ENCODE data around the gene ANTXR2. TPM values are rescaled to one million over a fixed set of nuclear protein-coding genes. Genes with fewer than 3 reads are reported as not detected.
A peak's percentile ranks its signal among the peaks of the same experiment; 100 is the strongest.

Gene ANTXR2
- total and polyA plus RNA-seq, 2 donors (not counting 3 experiments of a cell fraction or from before 2014, with no cell fraction given): 6.6 to 64.6 TPM

DNA sequence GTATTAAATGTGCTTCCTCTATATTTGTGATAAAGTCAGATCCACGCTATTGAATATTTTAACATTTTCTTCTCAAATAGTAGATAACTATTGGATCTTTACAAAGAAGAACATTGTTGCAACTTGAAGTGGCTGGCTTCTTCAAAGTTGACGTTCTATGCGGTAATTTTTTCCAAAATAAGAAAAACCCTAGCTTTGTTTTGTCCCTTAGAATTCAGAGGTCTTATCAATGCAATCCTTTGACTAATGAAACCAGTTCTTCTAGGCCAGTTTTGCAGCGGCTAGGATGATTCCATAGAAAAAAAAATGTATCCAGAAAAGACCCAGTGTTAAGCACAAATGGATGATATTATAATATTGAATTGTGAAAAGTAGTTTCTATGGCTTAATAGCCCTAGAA lies 89.6 kb downstream of the ANTXR2 start:
- Histone ChIP-seq H3K4me3 (replicated peaks in 1 of 3; ENCODE audit: insufficient read depth in 1 of 3, low read depth in 1 of 3, low read length in 3 of 3) (no peak overlapping the region), H3K4me2 (ENCODE audit: insufficient read depth, low read length) (peak overlapping the region; percentile 25), H3K79me2 (ENCODE audit: control insufficient read depth, insufficient read depth, low read length) (peaks cover 18% of the 10 kb centered on the region), H3K9ac (replicated peaks; ENCODE audit: extremely low read depth, insufficient read depth, low read length) (no peak overlapping the region), H4K20me1 (replicated peaks; ENCODE audit: control insufficient read depth, extremely low read depth, insufficient read depth, low read length) (no peaks in the 10 kb centered on the region), H3K9me1 (replicated peaks; ENCODE audit: control insufficient read depth, extremely low read depth, insufficient read depth, low read length) (no peaks in the 10 kb centered on the region), H3K4me1 (ENCODE audit: control insufficient read depth, extremely low read depth, insufficient read depth, low read length) (peaks cover 22% of the 10 kb centered on the region), H2AFZ (ENCODE audit: low read depth, low read length) (no peak overlapping the region), H3K27ac (ENCODE audit: insufficient read depth, low read depth, low read length) (no peak overlapping the region), H3K9me3 (replicated peaks; ENCODE audit: control insufficient read depth, insufficient read depth, low read length) (no peaks in the 10 kb centered on the region), H3K36me3 (ENCODE audit: control insufficient read depth in 2 of 2, extremely low read depth in 1 of 2, insufficient read depth in 2 of 2, low read length in 2 of 2) (peaks cover 0 to 6% of the 10 kb centered on the region in 2 experiments), H3K27me3 (ENCODE audit: control insufficient read depth in 2 of 2, insufficient read depth in 2 of 2, low read length in 2 of 2) (no peaks in the 10 kb centered on the region)
- ChIA-PET POLR2A (no interaction called here), CTCF (interaction anchor here (1.0 to 1.1 kb wide), 2 partner anchors 24 to 38 kb away, joined by 3 read pairs; no protein-coding TSS in a partner anchor)
- intact Hi-C loops (cut with micrococcal nuclease): no loop called here
- TF ChIP-seq POLR2A (IDR thresholded peaks at IDR 0.05; ENCODE audit: low read depth, low read length) (no peak), JUN (IDR thresholded peaks at IDR 0.05; ENCODE audit: borderline replicate concordance, insufficient read depth, insufficient read length, low read depth) (no peak), FOS (IDR thresholded peaks at IDR 0.05; ENCODE audit: borderline replicate concordance, insufficient read depth, low read length) (no peak), MYC (IDR thresholded peaks at IDR 0.05; ENCODE audit: low read depth, low read length) (no peak), CTCF (IDR thresholded peaks at IDR 0.05; ENCODE audit: extremely low read depth in 1 of 2, insufficient read depth in 1 of 2, low read depth in 1 of 2, low read length in 2 of 2) (no peak), GATA2 (IDR thresholded peaks at IDR 0.05; ENCODE audit: insufficient read depth, insufficient read length, low read depth, low read length) (no peak), POLR2AphosphoS5 (IDR thresholded peaks at IDR 0.05; ENCODE audit: insufficient read depth, low read depth, low read length) (no peak), EZH2 (IDR thresholded peaks at IDR 0.05; ENCODE audit: borderline replicate concordance, low read depth, low read length, severe bottlenecking) (no peak)
- TF ChIP-seq, protein P1, sequence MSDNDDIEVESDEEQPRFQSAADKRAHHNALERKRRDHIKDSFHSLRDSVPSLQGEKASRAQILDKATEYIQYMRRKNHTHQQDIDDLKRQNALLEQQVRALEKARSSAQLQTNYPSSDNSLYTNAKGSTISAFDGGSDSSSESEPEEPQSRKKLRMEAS (IDR thresholded peaks at IDR 0.05; ENCODE audit: insufficient read depth, insufficient read length): no peak
- no TSS peak for BruUV-seq (replicated peaks)
- dilution Hi-C loops (cut with MboI; ENCODE audit: extremely low pct_ligation_motif_present, low sequenced_read_pairs): no loop called here
- peak; percentile 4 for DNase-seq (ENCODE audit: low read depth, low spot score)
- no peak for FAIRE-seq

Data from endothelial cell of umbilical vein (primary cell).